ENCODE results near the gene C1orf115.

DNA sequence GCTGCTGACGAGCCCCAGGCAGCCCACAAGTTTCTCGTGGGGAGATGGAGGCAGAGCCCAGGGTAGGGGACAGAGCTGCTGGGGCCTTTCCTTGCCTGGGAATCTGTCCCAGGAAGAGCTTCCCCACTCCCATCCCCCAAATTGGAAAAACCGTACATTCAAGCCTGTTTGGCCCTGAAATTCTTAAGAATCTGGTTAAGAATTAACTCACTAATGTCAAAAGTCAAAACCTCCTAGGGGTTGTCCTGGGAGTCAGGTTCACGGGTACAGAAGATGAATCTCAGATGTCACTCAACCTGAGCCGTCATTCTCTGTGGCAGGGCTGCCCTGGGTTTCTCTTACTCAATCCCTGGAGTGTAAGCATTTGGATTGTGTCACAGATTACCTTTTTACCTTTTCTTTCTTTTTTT, 8.4 kb downstream of the C1orf115 start:
- TF ChIP-seq CTCF (conservative IDR thresholded peaks at IDR 0.05; ENCODE audit: low read depth, low read length), result no peak
- no peak for TF ChIP-seq FOS (IDR thresholded peaks at IDR 0.05; ENCODE audit: low read depth, low read length)
